ENCODE data around the gene HELB. TPM values are rescaled to one million over a fixed set of nuclear protein-coding genes. Genes with fewer than 3 reads are reported as not detected.

Gene HELB
- total RNA-seq, 1 experiment from 2014 or later: 10.7 TPM

DNA sequence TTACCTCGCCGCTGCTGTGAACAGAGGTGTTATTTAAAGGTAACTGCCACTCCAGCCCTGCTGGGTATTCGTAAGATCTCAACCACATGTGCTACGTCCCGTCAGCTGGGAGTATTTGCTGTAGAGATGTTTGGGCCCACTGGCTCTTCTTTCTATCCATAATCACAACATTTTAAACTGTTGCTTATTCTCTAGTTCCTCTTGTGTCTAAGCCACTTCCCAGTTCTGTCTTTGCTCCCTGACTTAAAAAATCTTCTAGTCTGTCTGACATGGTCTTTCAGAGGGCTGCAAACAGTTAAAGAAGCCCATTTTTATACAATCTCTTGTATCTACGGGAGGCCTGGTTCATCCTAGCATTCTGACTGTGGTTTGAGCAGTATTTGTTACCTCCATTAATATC, 33.2 kb upstream of the HELB start:
- Mint-ChIP-seq H3K9me3 (peaks cover 0 to 1% of the 10 kb centered on the region in 2 experiments; a peak in 2 of 5 replicates), H3K36me3 (ENCODE audit: insufficient read depth in 1 of 3, low read depth in 3 of 3) (no peaks in the 10 kb centered on the region), H3K4me3 (no peak overlapping the region), H3K4me1 (peaks cover 13 to 16% of the 10 kb centered on the region in 2 experiments), H3K27me3 (ENCODE audit: low read depth) (no peaks in the 10 kb centered on the region; the same call in 1 of the 2 replicates), H3K27ac (no peak overlapping the region)
- Histone ChIP-seq H2BK12ac (ENCODE audit: insufficient read length, low read depth, low read length) (no peak overlapping the region), H2BK5ac (ENCODE audit: insufficient read length, low read length) (no peak overlapping the region), H3K23me2 (ENCODE audit: insufficient read length, low read depth, low read length, poor library complexity, severe bottlenecking) (no peaks in the 10 kb centered on the region), H2BK20ac (ENCODE audit: low read depth, low read length, poor library complexity, severe bottlenecking) (no peak overlapping the region), H3K4ac (ENCODE audit: low read depth, low read length) (no peak overlapping the region), H2BK15ac (ENCODE audit: low read depth, low read length) (no peak overlapping the region), H2BK120ac (ENCODE audit: low read depth, low read length, poor library complexity, severe bottlenecking) (no peak overlapping the region), H4K20me1 (ENCODE audit: control insufficient read depth, insufficient read depth, insufficient read length) (no peaks in the 10 kb centered on the region), H3K4me2 (ENCODE audit: insufficient read depth, insufficient read length, low read length) (no peak overlapping the region), H4K91ac (ENCODE audit: insufficient read length, low read depth, low read length) (no peak overlapping the region), H3K27me3 (ENCODE audit: insufficient read depth, low read length) (no peaks in the 10 kb centered on the region), H4K8ac (replicated peaks; ENCODE audit: insufficient read length, low read depth, low read length) (no peak overlapping the region), H3K79me1 (ENCODE audit: insufficient read depth, low read depth, low read length, poor library complexity, severe bottlenecking) (no peaks in the 10 kb centered on the region), H3K79me2 (ENCODE audit: insufficient read depth, low read length) (no peaks in the 10 kb centered on the region), H3T11ph (ENCODE audit: low read length) (no peak overlapping the region), H4K5ac (ENCODE audit: insufficient read length, low read depth, low read length) (peak overlapping the region; percentile 54), H3K18ac (ENCODE audit: insufficient read length, low read depth, low read length) (no peak overlapping the region), H3K56ac (ENCODE audit: insufficient read length, low read depth, low read length) (no peak overlapping the region), H2AFZ (ENCODE audit: low read length) (peak overlapping the region; percentile 26), H3K9ac (ENCODE audit: extremely low read depth, insufficient read length, low read length) (no peak overlapping the region), H3K27ac (ENCODE audit: insufficient read length, low read depth, low read length) (no peak overlapping the region), H3K23ac (ENCODE audit: insufficient read length, low read depth, low read length) (no peak overlapping the region), H3K9me3 (ENCODE audit: control insufficient read depth, low read depth, low read length) (no peaks in the 10 kb centered on the region), H2AK5ac (ENCODE audit: insufficient read length, low read length) (no peak overlapping the region), H3K14ac (ENCODE audit: insufficient read depth, low read length) (no peak overlapping the region), H3K4me1 (ENCODE audit: insufficient read depth, low read length) (peaks cover 3% of the 10 kb centered on the region; the same call in 1 of the 2 replicates)
- TF ChIP-seq, protein P1, sequence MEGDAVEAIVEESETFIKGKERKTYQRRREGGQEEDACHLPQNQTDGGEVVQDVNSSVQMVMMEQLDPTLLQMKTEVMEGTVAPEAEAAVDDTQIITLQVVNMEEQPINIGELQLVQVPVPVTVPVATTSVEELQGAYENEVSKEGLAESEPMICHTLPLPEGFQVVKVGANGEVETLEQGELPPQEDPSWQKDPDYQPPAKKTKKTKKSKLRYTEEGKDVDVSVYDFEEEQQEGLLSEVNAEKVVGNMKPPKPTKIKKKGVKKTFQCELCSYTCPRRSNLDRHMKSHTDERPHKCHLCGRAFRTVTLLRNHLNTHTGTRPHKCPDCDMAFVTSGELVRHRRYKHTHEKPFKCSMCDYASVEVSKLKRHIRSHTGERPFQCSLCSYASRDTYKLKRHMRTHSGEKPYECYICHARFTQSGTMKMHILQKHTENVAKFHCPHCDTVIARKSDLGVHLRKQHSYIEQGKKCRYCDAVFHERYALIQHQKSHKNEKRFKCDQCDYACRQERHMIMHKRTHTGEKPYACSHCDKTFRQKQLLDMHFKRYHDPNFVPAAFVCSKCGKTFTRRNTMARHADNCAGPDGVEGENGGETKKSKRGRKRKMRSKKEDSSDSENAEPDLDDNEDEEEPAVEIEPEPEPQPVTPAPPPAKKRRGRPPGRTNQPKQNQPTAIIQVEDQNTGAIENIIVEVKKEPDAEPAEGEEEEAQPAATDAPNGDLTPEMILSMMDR (conservative IDR thresholded peaks at IDR 0.05): no peak
- WGBS (ENCODE audit: extremely low coverage, insufficient read length, low lambda C conversion rate): no CpG with 5 or more reads among the region's 6 CpGs
- DNase-seq: no peak

All from H9 (cell line).